CD8-positive, alpha-beta memory T cell (primary cell): ENCODE data around the gene TANC1. TPM values are rescaled to one million over a fixed set of nuclear protein-coding genes. Genes with fewer than 3 reads are reported as not detected.

Experiments
- CTCF ChIA-PET: fragments of 350-600 bp; sonication (Branson Sonifier 250); formaldehyde crosslinking; loops from one replicate; lab custom pipeline; 2021; ENCODE audit warnings: antibody characterized with exemption; lab: Charles Lee
- POLR2A ChIA-PET: fragments of 350-600 bp; sonication (Branson Sonifier 250); formaldehyde crosslinking; loops from one replicate; lab custom pipeline; 2021; ENCODE audit warnings: antibody characterized with exemption; lab: Charles Lee
- DNase-seq, 5 donors: peaks; one replicate each; pipeline versions ENCODE4 v3.0.0 to v3.0.0-alpha.2; 2020 to 2022; ENCODE audit warnings: mixed read lengths in 1 of 5
- H3K27ac ChIP-seq: one replicate; pipeline ENCODE4 v1.7.0; 2013; ENCODE audit warnings: low read depth, mild to moderate bottlenecking, low read length, moderate library complexity
- H3K27me3 ChIP-seq: 2 replicates; pipeline ENCODE4 v1.7.0; 2013; ENCODE audit warnings: low read length, mild to moderate bottlenecking; ENCODE audit not compliant: insufficient read depth, poor library complexity, severe bottlenecking
- H3K36me3 ChIP-seq: 2 replicates; pipeline ENCODE4 v1.7.0; 2013; ENCODE audit warnings: mild to moderate bottlenecking, low read length, moderate library complexity; ENCODE audit not compliant: insufficient read depth
- H3K4me1 ChIP-seq: 2 replicates; pipeline ENCODE4 v1.7.0; 2013; ENCODE audit warnings: mild to moderate bottlenecking, low read length, moderate library complexity; ENCODE audit not compliant: insufficient read depth
- H3K4me3 ChIP-seq: 2 replicates; pipeline ENCODE4 v1.7.0; 2013; ENCODE audit warnings: mild to moderate bottlenecking, low read length
- H3K9me3 ChIP-seq: 2 replicates; pipeline ENCODE4 v1.7.0; 2013; ENCODE audit warnings: mild to moderate bottlenecking, low read length
- H3K27ac Mint-ChIP-seq, 8 donors: one replicate each; pipeline ENCODE4 v1.8.0; 2020 to 2021; ENCODE audit warnings: mixed read lengths in 8 of 8, mild to moderate bottlenecking in 6 of 8, inconsistent platforms in 3 of 8, moderate library complexity in 3 of 8
- H3K27me3 Mint-ChIP-seq, 2 donors: one replicate each; pipeline ENCODE4 v1.8.0; 2020 to 2021; ENCODE audit warnings: mixed read lengths in 2 of 2, mild to moderate bottlenecking in 1 of 2, moderate library complexity in 1 of 2
- H3K36me3 Mint-ChIP-seq, 3 donors: one replicate each; pipeline ENCODE4 v1.8.0; 2020 to 2021; ENCODE audit warnings: mixed read lengths in 3 of 3, inconsistent platforms in 1 of 3, mild to moderate bottlenecking in 1 of 3
- H3K4me1 Mint-ChIP-seq, 3 donors: one replicate each; pipeline ENCODE4 v1.8.0; 2020 to 2021; ENCODE audit warnings: mixed read lengths in 3 of 3, inconsistent platforms in 1 of 3, mild to moderate bottlenecking in 1 of 3
- H3K4me3 Mint-ChIP-seq, 7 donors: one replicate each; pipeline ENCODE4 v1.8.0; 2020 to 2021; ENCODE audit warnings: mixed read lengths in 7 of 7, mild to moderate bottlenecking in 6 of 7, moderate library complexity in 4 of 7, inconsistent platforms in 2 of 7
- H3K9me3 Mint-ChIP-seq, 5 donors: one replicate each; pipeline ENCODE4 v1.8.0; 2020 to 2022; ENCODE audit warnings: mixed read lengths in 5 of 5, mild to moderate bottlenecking in 3 of 5, moderate library complexity in 2 of 5, inconsistent platforms in 1 of 5
- polyA plus RNA-seq: library from polyadenylated mRNA; unstranded; fragments of 300-500 nt; fragmentation: Illumina TruSeq; gene quantifications from one replicate; pipeline ENCODE4 v1.2.3, GENCODE V29; 2021
- total RNA-seq, 2 experiments: library from RNA; stranded (reverse); gene quantifications; one replicate each; pipeline ENCODE4 v1.2.3, GENCODE V29; 2021

Gene TANC1
- total and polyA plus RNA-seq, 3 experiments from 2014 or later: 0.11 to 0.64 (median 0.13) TPM

DNA sequence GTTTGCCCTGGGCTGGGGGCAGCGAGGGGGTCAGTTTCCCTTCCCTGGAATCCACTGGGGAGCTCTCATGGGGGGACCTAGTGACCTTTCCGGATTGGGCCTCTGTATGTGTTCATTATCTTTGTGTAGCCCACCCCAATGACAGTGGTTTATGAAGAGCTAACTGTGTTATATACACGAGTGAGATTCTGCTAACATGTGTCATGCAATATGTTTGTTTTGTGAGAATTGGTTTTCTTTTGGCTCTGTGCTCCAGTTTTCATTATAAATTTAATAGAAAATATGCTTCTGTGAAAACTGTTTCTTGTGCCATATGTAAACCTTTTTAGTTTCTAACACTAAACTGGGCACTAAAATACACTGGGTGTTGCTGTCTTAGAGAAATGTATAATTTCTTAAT, 207.5 kb downstream of the TANC1 start:
- CTCF ChIA-PET: interaction anchor here (0.5 kb wide), 1 partner anchor 80 kb away, joined by 3 read pairs; no protein-coding TSS in a partner anchor

DNA sequence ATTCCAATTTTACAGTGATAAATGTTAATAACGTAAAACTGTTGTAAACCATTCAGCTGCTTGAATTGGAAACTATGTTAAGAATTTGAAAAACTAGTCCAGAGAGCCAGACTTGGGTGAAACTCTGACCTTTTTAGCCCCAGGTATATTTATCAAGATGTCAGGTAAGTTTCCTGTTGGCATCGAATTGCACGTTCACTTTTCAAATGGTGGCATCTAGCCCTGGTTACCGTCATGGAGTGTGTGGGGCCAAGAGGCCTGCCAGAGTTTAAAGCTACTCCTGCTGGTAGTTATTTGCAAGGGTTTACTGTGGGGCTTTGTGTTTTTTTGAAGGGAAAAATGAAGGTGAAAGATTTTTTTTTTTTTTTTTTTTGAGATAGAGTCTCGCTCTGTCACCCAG, 208.1 kb downstream of the TANC1 start:
- Histone ChIP-seq H3K4me3 (no peak overlapping the region), H3K4me1 (no peaks in the 10 kb centered on the region), H3K27ac (no peak overlapping the region), H3K27me3 (no peaks in the 10 kb centered on the region), H3K9me3 (no peaks in the 10 kb centered on the region), H3K36me3 (no peaks in the 10 kb centered on the region)
- peaks cover 0 to 1% (median 0%) of the 10 kb centered on the region in 3 donors for H3K36me3 Mint-ChIP-seq
- ChIA-PET POLR2A (no interaction called here), CTCF (interaction anchor here (0.5 kb wide), 1 partner anchor 81 kb away, joined by 3 read pairs; no protein-coding TSS in a partner anchor)
- peaks cover 0 to 1% of the 10 kb centered on the region in 2 donors for H3K27me3 Mint-ChIP-seq
- H3K27ac Mint-ChIP-seq: no peak overlapping the region
- H3K4me3 Mint-ChIP-seq: no peak overlapping the region
- H3K4me1 Mint-ChIP-seq: no peaks in the 10 kb centered on the region
- no peaks in the 10 kb centered on the region for H3K9me3 Mint-ChIP-seq
- DNase-seq: no peak

More for the DNA sequence above, 207.5 kb downstream of the TANC1 start:
- Histone ChIP-seq H3K27ac (no peak overlapping the region), H3K4me1 (no peaks in the 10 kb centered on the region), H3K27me3 (no peaks in the 10 kb centered on the region), H3K4me3 (no peak overlapping the region), H3K9me3 (no peaks in the 10 kb centered on the region), H3K36me3 (no peaks in the 10 kb centered on the region)
- no peak for DNase-seq
- peak overlapping the region in 1 of 8 donors; percentile 29 for H3K27ac Mint-ChIP-seq
- POLR2A ChIA-PET: no interaction called here
- no peaks in the 10 kb centered on the region for H3K9me3 Mint-ChIP-seq
- peaks cover 0 to 1% of the 10 kb centered on the region in 2 donors for H3K27me3 Mint-ChIP-seq
- no peaks in the 10 kb centered on the region for H3K4me1 Mint-ChIP-seq
- H3K36me3 Mint-ChIP-seq: peaks cover 0 to 1% (median 0%) of the 10 kb centered on the region in 3 donors
- no peak overlapping the region for H3K4me3 Mint-ChIP-seq

DNA sequence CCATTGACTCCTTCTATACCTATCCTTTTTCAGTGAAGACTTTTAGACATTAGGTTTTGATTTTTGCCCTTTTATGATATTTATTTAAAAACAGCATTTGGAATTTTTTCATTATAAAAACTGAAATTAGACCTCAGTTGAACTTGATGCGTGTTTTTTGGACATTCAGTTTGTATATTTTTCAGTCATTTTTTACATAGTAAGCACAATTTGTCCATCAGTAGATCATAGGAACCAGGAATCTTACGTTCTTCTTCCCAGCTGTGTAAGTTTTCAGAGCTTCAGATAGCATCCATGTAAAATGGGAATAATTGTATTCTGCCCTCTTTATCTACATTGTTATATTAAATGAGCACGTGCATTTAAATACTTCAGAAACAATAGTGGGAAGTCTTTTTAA, 208.9 kb downstream of the TANC1 start:
- Histone ChIP-seq H3K27ac (no peak overlapping the region), H3K27me3 (no peaks in the 10 kb centered on the region), H3K4me3 (no peak overlapping the region), H3K4me1 (no peaks in the 10 kb centered on the region), H3K36me3 (no peaks in the 10 kb centered on the region), H3K9me3 (no peaks in the 10 kb centered on the region)
- Mint-ChIP-seq H3K4me3 (no peak overlapping the region), H3K27ac (no peak overlapping the region), H3K36me3 (peaks cover 0 to 1% (median 0%) of the 10 kb centered on the region in 3 donors), H3K9me3 (no peaks in the 10 kb centered on the region), H3K27me3 (peaks cover 0 to 1% of the 10 kb centered on the region in 2 donors), H3K4me1 (no peaks in the 10 kb centered on the region)
- ChIA-PET POLR2A (no interaction called here), CTCF (no interaction called here)
- DNase-seq: no peak

DNA sequence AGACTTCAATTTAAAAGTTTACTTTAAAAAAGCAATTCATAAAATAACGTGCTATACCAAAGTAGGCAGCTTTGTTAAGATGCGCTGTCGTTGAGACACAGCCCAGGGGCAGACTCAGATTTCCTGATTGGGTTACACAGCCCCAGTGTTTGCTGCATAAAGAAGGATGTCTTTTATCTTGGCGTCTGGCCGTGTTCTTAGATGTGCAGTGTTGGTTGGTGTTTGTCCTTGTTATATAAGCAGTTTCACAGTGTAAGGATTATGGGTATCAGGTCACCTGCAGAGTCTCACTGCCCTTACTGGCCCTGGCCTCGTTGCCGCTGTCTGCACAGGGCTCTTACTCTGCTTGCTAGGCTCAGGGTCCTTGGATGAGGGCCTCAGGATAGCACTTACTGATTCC, 209.5 kb downstream of the TANC1 start:
- H3K9me3 ChIP-seq: no peaks in the 10 kb centered on the region
- H3K36me3 Mint-ChIP-seq: peaks cover 0 to 4% (median 1%) of the 10 kb centered on the region in 3 donors
- no peaks in the 10 kb centered on the region for H3K4me1 Mint-ChIP-seq
- no peak for DNase-seq
- H3K4me3 Mint-ChIP-seq: no peak overlapping the region
- H3K9me3 Mint-ChIP-seq: no peaks in the 10 kb centered on the region
- no peaks in the 10 kb centered on the region for H3K4me1 ChIP-seq
- no peaks in the 10 kb centered on the region for H3K27me3 ChIP-seq
- no peak overlapping the region for H3K27ac ChIP-seq
- H3K4me3 ChIP-seq: no peak overlapping the region
- H3K27me3 Mint-ChIP-seq: peaks cover 0 to 2% of the 10 kb centered on the region in 2 donors
- POLR2A ChIA-PET: no interaction called here
- CTCF ChIA-PET: no interaction called here
- peak overlapping the region in 1 of 8 donors; percentile 49 for H3K27ac Mint-ChIP-seq
- no peaks in the 10 kb centered on the region for H3K36me3 ChIP-seq

DNA sequence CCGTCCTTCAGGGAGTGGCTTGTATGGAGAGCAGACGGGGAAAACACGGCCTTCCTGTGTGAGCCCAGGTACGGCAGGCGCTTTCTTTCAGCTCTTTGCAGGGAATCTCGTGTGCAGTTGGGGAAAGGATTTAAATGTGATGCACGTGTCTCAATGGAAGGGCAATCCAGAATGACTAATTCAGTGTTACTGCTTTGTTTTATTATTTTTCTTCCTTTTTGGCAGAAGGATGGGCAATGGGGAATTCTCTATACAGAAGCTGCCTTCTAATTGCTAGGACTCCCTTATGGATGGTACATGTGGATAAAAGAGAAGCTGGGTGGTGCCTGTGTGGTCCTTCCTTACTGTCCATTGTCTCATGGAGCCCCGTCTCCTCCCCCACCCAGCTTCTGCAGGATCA, 210.7 kb downstream of the TANC1 start:
- DNase-seq: no peak
- Mint-ChIP-seq H3K27me3 (peaks cover 0 to 1% of the 10 kb centered on the region in 2 donors), H3K36me3 (peaks cover 0 to 8% (median 5%) of the 10 kb centered on the region in 3 donors), H3K4me1 (no peaks in the 10 kb centered on the region), H3K9me3 (no peaks in the 10 kb centered on the region), H3K27ac (no peak overlapping the region), H3K4me3 (no peak overlapping the region)
- ChIA-PET POLR2A (no interaction called here), CTCF (no interaction called here)
- Histone ChIP-seq H3K36me3 (no peaks in the 10 kb centered on the region), H3K4me1 (no peaks in the 10 kb centered on the region), H3K27ac (no peak overlapping the region), H3K4me3 (no peak overlapping the region), H3K9me3 (no peaks in the 10 kb centered on the region), H3K27me3 (no peaks in the 10 kb centered on the region)

DNA sequence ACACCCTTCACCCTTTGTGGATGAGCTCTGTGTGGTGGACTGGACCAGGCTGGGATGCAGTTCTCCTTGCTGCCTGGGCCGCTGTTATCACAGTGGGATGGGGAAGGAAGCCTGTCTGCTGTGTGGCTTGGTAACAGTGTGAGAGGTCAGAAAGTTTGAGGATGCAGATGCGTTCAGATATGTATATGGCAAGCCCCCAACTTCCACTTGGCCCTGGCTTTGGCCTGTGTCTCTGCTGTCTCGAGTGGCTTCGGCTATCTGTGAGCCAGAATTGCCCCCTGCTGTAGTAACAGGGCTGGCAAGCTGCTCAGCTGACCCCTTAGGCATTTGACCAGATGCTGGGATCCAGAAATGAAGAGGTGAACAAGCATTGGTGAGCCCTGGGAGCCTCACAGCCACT, 211.3 kb downstream of the TANC1 start:
- no peak for DNase-seq
- POLR2A ChIA-PET: no interaction called here
- Histone ChIP-seq H3K4me3 (no peak overlapping the region), H3K27me3 (no peaks in the 10 kb centered on the region), H3K36me3 (no peaks in the 10 kb centered on the region), H3K27ac (no peak overlapping the region), H3K4me1 (no peaks in the 10 kb centered on the region), H3K9me3 (no peaks in the 10 kb centered on the region)
- Mint-ChIP-seq H3K9me3 (no peaks in the 10 kb centered on the region), H3K4me1 (no peaks in the 10 kb centered on the region), H3K27ac (peak overlapping the region in 1 of 8 donors; percentile 15), H3K36me3 (peaks cover 0 to 8% (median 5%) of the 10 kb centered on the region in 3 donors), H3K27me3 (peaks cover 0 to 3% of the 10 kb centered on the region in 2 donors), H3K4me3 (no peak overlapping the region)
- CTCF ChIA-PET: no interaction called here

DNA sequence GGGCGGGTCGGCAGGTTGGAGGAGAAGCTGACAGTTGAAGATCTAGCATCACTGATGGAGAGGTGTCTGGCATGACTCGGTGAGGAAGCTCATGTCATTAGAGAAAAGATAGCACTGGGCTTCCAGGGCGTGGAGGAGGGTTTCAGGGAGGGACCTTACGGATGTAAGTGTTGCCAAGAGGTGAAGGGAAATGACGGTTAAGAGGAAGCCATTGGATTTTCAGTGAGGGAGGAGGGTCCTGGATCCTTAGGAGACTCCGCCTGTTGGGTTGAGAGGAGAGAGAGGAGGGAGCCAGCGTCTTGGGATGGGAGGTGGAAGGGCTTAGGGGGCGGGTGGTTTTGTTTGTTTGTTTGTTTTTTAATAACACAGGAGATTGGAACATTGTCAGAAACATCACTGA, 214.9 kb downstream of the TANC1 start:
- Histone ChIP-seq H3K9me3 (no peaks in the 10 kb centered on the region), H3K4me1 (no peaks in the 10 kb centered on the region), H3K27me3 (no peaks in the 10 kb centered on the region), H3K27ac (no peak overlapping the region), H3K36me3 (no peaks in the 10 kb centered on the region), H3K4me3 (no peak overlapping the region)
- Mint-ChIP-seq H3K27ac (peak overlapping the region in 2 of 8 donors; percentile 38 to 55), H3K4me3 (no peak overlapping the region), H3K4me1 (peaks cover 0 to 5% (median 0%) of the 10 kb centered on the region in 3 donors), H3K36me3 (peaks cover 0 to 8% (median 5%) of the 10 kb centered on the region in 3 donors), H3K9me3 (no peaks in the 10 kb centered on the region), H3K27me3 (peaks cover 0 to 3% of the 10 kb centered on the region in 2 donors)
- DNase-seq: no peak
- CTCF ChIA-PET: no interaction called here
- POLR2A ChIA-PET: no interaction called here

DNA sequence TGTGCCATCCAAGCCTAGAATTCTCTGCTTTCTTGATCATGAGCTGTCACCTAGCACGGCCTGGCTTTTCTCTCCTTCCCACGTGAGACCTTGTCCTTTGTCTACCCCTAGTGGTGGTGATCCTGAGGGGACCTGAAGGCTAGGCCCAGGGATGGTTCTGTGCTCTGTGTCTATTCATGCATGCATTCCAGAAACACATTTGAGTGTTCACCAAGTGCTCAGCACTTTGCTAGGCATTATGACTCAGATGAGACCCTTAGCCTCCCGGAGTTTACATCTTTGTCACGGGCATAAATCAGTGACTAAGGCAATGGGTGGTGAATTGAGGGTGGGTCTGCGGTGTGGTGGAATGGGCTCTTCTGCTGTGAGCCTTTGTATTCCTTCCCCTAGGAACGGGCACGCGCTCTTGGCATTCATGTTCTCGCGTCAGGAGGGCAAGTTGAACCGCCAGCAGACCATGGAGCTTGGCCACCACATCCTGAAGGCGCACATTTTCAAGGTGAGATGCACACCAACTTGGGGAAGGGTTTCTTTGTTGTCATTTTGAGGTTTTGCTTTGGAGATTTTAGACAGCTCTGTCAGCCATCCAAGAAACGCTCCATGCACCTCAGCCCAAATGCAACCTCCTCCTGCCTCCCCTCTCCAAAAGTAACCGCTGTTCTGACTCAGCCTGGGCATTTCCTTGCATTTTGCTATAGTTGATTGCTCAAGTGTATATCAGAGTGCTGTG, 217.1 kb downstream of the TANC1 start:
- H3K9me3 ChIP-seq: no peaks in the 10 kb centered on the region
- Mint-ChIP-seq H3K27ac (peak overlapping the region in 1 of 8 donors; percentile 92), H3K4me3 (no peak overlapping the region), H3K4me1 (peaks cover 0 to 5% (median 0%) of the 10 kb centered on the region in 3 donors), H3K9me3 (no peaks in the 10 kb centered on the region), H3K36me3 (peaks cover 0 to 8% (median 5%) of the 10 kb centered on the region in 3 donors), H3K27me3 (peaks cover 0 to 3% of the 10 kb centered on the region in 2 donors)
- no peaks in the 10 kb centered on the region for H3K4me1 ChIP-seq
- CTCF ChIA-PET: no interaction called here
- H3K27ac ChIP-seq: no peak overlapping the region
- H3K27me3 ChIP-seq: no peaks in the 10 kb centered on the region
- DNase-seq: no peak
- POLR2A ChIA-PET: no interaction called here
- H3K4me3 ChIP-seq: no peak overlapping the region
- H3K36me3 ChIP-seq: no peaks in the 10 kb centered on the region
